Heart right ventricle (tissue), 16 donors: ENCODE measurements around the gene SKAP1. TPM values are rescaled to one million over a fixed set of nuclear protein-coding genes. Genes with fewer than 3 reads are reported as not detected.

Experiments
- ATAC-seq, 8 donors: fragments of 200-7000 bp; cut with Tn5 transposase; one replicate each; pipeline ENCODE4 v1.9.1; 2020; ENCODE audit warnings: mild to moderate bottlenecking in 8 of 8, moderate library complexity in 8 of 8, moderate number of reproducible peaks in 1 of 8
- DNase-seq, 2 donors: peaks; one replicate each; pipeline ENCODE4 v3.0.0-alpha.2; 2020
- H3K27ac ChIP-seq, 10 donors: fragments of 200-600 bp; sonication (generic) in 2 of 10; one replicate each; pipeline versions ENCODE4 v1.5.0 to v1.8.0; 2020 to 2022; ENCODE audit warnings: mild to moderate bottlenecking in 3 of 10
- H3K27me3 ChIP-seq, 7 donors: fragments of 200-600 bp; one replicate each; pipeline ENCODE4 v1.8.0; 2021 to 2022; ENCODE audit warnings: mild to moderate bottlenecking in 2 of 7
- H3K36me3 ChIP-seq, 9 donors: fragments of 200-600 bp; sonication (generic) in 1 of 9; one replicate each; pipeline versions ENCODE4 v1.5.0 to v1.8.0; 2020 to 2022; ENCODE audit warnings: mild to moderate bottlenecking in 2 of 9
- H3K4me1 ChIP-seq, 9 donors: fragments of 200-600 bp; sonication (generic) in 1 of 9; one replicate each; pipeline versions ENCODE4 v1.5.0 to v1.8.0; 2020 to 2022; ENCODE audit warnings: mild to moderate bottlenecking in 4 of 9
- H3K4me3 ChIP-seq, 10 donors: fragments of 200-600 bp; sonication (generic) in 2 of 10; one replicate each; pipeline versions ENCODE4 v1.5.0 to v1.8.0; 2020 to 2022; ENCODE audit warnings: mild to moderate bottlenecking in 7 of 10, moderate library complexity in 2 of 10
- H3K9me3 ChIP-seq, 11 donors: fragments of 200-600 bp in 10 of 11; sonication (generic) in 2 of 11; one replicate each; pipeline versions ENCODE4 v1.5.0 to v1.8.0; 2013 to 2022; ENCODE audit warnings: mild to moderate bottlenecking in 2 of 11, control low read depth in 1 of 11, moderate library complexity in 1 of 11
- CTCF ChIP-seq, 9 donors: fragments of 200-600 bp; sonication (generic) in 2 of 9; IDR thresholded peaks; one replicate each; pipeline versions ENCODE4 v1.5.0 to v1.8.0; 2021 to 2022; ENCODE audit warnings: antibody characterized with exemption in 9 of 9, mild to moderate bottlenecking in 5 of 9, moderate library complexity in 1 of 9
- WGBS, 2 donors: extraction: QIAGEN DNeasy Blood & Tissue Kit; methylation state at CpG; one replicate each; pipeline ENCODE4 v1.1.7; 2013; ENCODE audit warnings: inconsistent platforms in 1 of 2; 5-methylcytosine and 5-hydroxymethylcytosine counted together
- intact Hi-C, 10 donors: fragments of 100-400 bp; cut with DNase I; formaldehyde crosslinking; loops; one replicate each; pipeline versions ENCODE4 v1.11.1 to v1.14.2; 2022
- polyA plus RNA-seq, 2 donors: library from polyadenylated mRNA; stranded (reverse); fragments of 200-250 nt; gene quantifications; one replicate each; pipeline ENCODE4 v1.2.3, GENCODE V29; 2013
- total RNA-seq, 10 donors: library from RNA; stranded (reverse); fragmentation: NEBNext Ultra II Directional in 3 of 10; extraction: Animal tissue kit (Norgen Biotek cat#: 25700) in 3 of 10; gene quantifications; one replicate each; pipeline versions ENCODE4 v1.2.1 to v1.2.4, GENCODE V29; 2021 to 2023
- donor health status: Arrhythmogenic right ventricular cardiomyopathy.
- donor health status: ischemic (EF 13 %, LVEDD 7.1; RV severe dilation, severe dysfunction).
- donor health status: healthy with polysubstance abuse.
- donor health status: DM: no; HTN: yes; CAD: no.
- donor health status: DM: no; HTN: no; CAD: no.
- donor health status: ischemic (EF 25% LVEDD 6.9; RV normal size, moderate dysfunction).
- donor health status: ischemic (EF 25% LVEDD 5.7; RV mildly dilated, moderate dysfunction).
- donor health status: healthy.
- donor health status: DM: yes; HTN: yes; CAD: no.
- donor health status: Ischemic cardiomyopathy.
- donor health status: ischemic (EF 35%, LVEDD 5.7; RV mildly dilated, moderate dysfunction).
- donor health status: nonischemic (EF 11% LVEDD 7.7; RV severe dilation, severe dysfunction).
- donor health status: DM: yes; HTN: yes; CAD: no.
- donor health status: PGD.
- donor health status: ischemic (EF 29% LVEDD 5.4; RV normal size, mild dysfunction).
- donor health status: nonischemic (EF 23%, LVEDD 6.1; RV moderate dilation, normal function).

The SKAP1 gene
- total and polyA plus RNA-seq, 12 donors, result 0.33 to 1.7 (median 0.75) TPM; not detected in 5

GRCh38 chr17:48278760-48279491 lies 151.1 kb downstream of the SKAP1 start:
- H3K9me3 ChIP-seq, result no peaks in the 10 kb centered on the region
- ATAC-seq, result no peak
- H3K4me3 ChIP-seq, result no peak overlapping the region
- intact Hi-C loops, result no loop called here
- H3K4me1 ChIP-seq, result peaks cover 0 to 9% (median 0%) of the 10 kb centered on the region in 9 donors
- WGBS, 2 donors, result 93 to 96% methylated on average over 5 of the region's 5 CpGs
- H3K27me3 ChIP-seq, result peaks cover 0 to 14% (median 2%) of the 10 kb centered on the region in 7 donors
- DNase-seq, result no peak
- TF ChIP-seq CTCF (IDR thresholded peaks at IDR 0.05), result no peak
- H3K27ac ChIP-seq, result no peak overlapping the region
- no peaks in the 10 kb centered on the region for H3K36me3 ChIP-seq

DNA sequence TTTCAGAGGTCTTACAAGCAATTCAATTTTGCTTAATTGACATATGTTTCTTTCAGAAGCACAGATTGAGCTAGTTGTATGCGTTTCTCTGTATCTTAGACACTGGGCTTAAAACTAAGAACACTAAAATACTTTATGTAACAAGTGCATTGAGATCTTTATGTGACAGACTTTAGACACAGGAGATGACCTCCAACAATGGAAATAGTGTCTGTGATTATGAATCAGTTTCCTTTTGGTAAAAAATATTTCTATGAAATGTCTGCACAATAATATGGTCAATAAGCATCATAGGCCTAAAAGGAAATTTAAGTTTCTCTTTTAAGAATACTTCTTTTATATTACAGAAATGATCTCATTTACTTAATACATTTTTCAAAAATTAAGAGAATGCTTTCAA lies 153.2 kb downstream of the SKAP1 start:
- 95 to 98% methylated on average over 1 of the region's 1 CpG for WGBS, 2 donors
- Histone ChIP-seq H3K27me3 (peaks cover 0 to 9% (median 0%) of the 10 kb centered on the region in 7 donors), H3K4me3 (no peak overlapping the region), H3K36me3 (no peaks in the 10 kb centered on the region), H3K4me1 (no peaks in the 10 kb centered on the region), H3K27ac (no peak overlapping the region), H3K9me3 (no peaks in the 10 kb centered on the region)
- intact Hi-C loops, result no loop called here
- ATAC-seq, result no peak
- TF ChIP-seq CTCF (IDR thresholded peaks at IDR 0.05), result no peak
- no peak for DNase-seq

GRCh38 chr17:48270899-48271298 lies 159.1 kb downstream of the SKAP1 start:
- intact Hi-C loops, result no loop called here
- ATAC-seq, result peak in 7 of 8 donors; percentile 20 to 94 (median 67)
- Histone ChIP-seq H3K9me3 (no peaks in the 10 kb centered on the region), H3K4me3 (no peak overlapping the region), H3K27me3 (peaks cover 0 to 4% (median 0%) of the 10 kb centered on the region in 7 donors), H3K36me3 (no peaks in the 10 kb centered on the region), H3K4me1 (peaks cover 0 to 17% (median 12%) of the 10 kb centered on the region in 9 donors), H3K27ac (no peak overlapping the region)
- DNase-seq, result no peak
- no peak for TF ChIP-seq CTCF (IDR thresholded peaks at IDR 0.05)
- 38 to 57% methylated on average over 2 of the region's 2 CpGs for WGBS, 2 donors

DNA sequence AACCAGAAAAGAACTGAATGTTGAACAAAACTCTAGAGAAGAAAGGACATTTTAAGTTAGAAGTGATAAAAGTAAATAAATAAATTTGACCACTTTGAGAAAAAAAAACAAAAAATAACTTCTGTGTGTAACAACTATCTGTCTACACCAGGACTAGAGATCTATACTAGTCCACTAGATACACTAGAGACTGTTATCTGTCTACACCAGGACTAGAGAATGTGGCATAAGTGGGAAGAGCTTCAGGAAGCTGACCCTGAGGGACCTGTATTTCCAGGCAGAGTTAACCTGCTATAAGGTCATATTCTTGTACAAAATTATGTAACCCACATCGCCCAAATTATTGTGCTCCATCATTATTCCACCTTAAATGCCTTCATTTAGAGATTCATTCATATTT lies 160.8 kb downstream of the SKAP1 start:
- intact Hi-C loops, result no loop called here
- no peak for ATAC-seq
- WGBS, 2 donors, result 88 to 89% methylated on average over 1 of the region's 1 CpG

More for the DNA sequence above, 160.8 kb downstream of the SKAP1 start:
- Histone ChIP-seq H3K4me1 (peaks cover 0 to 21% (median 12%) of the 10 kb centered on the region in 9 donors), H3K36me3 (no peaks in the 10 kb centered on the region), H3K4me3 (no peak overlapping the region), H3K9me3 (no peaks in the 10 kb centered on the region), H3K27me3 (peaks cover 0 to 3% (median 0%) of the 10 kb centered on the region in 7 donors), H3K27ac (no peak overlapping the region)
- TF ChIP-seq CTCF (IDR thresholded peaks at IDR 0.05), result no peak
- DNase-seq, result no peak
